Upper lobe of right lung (tissue), 1 donor: ENCODE measurements around the gene NHSL1. TPM values are rescaled to one million over a fixed set of nuclear protein-coding genes. Genes with fewer than 3 reads are reported as not detected.

ENCODE experiments used
- ATAC-seq: fragments of 200-7000 bp; cut with Tn5 transposase; one replicate; pipeline ENCODE4 v1.9.1; 2020; ENCODE audit warnings: mild to moderate bottlenecking, moderate library complexity
- DNase-seq: peaks from one replicate; pipeline ENCODE4 v3.0.0-alpha.2; 2020
- H3K27ac ChIP-seq: fragments of 200-600 bp; one replicate; pipeline ENCODE4 v1.8.0; 2022
- H3K27me3 ChIP-seq: fragments of 200-600 bp; one replicate; pipeline ENCODE4 v1.8.0; 2022; ENCODE audit warnings: mild to moderate bottlenecking
- H3K36me3 ChIP-seq: fragments of 200-600 bp; one replicate; pipeline ENCODE4 v1.8.0; 2022
- H3K4me1 ChIP-seq: fragments of 200-600 bp; one replicate; pipeline ENCODE4 v1.8.0; 2022
- H3K4me3 ChIP-seq: fragments of 200-600 bp; one replicate; pipeline ENCODE4 v1.8.0; 2022; ENCODE audit warnings: mild to moderate bottlenecking
- H3K9me3 ChIP-seq: fragments of 200-600 bp; one replicate; pipeline ENCODE4 v1.8.0; 2022
- CTCF ChIP-seq: fragments of 200-600 bp; IDR thresholded peaks from one replicate; pipeline ENCODE4 v1.8.0; 2022; ENCODE audit warnings: antibody characterized with exemption
- intact Hi-C: fragments of 100-400 bp; cut with DNase I; formaldehyde crosslinking; loops from one replicate; pipeline ENCODE4 v1.11.0; 2022
- microRNA-seq: library from miRNA; unstranded; fragments of <30 nt; microRNA quantifications from one replicate; pipeline ENCODE4 v1.2.0, GENCODE V29; 2020; ENCODE audit warnings: borderline microRNAs expressed
- total RNA-seq: library from RNA; stranded (reverse); fragmentation: NEBNext Ultra II Directional; extraction: Animal tissue kit (Norgen Biotek cat#: 25700); gene quantifications from one replicate; pipeline ENCODE4 v1.2.1, GENCODE V29; 2021
- donor health status: DM: no; HTN: yes; CAD: no; lungs with severe emphysema.

Gene NHSL1
- total RNA-seq, 1 donor from 2014 or later = 69.5 TPM

GRCh38 chr6:138377844-138378243 lies 121.5 kb downstream of the NHSL1 start, which contains the start of gene SMIM28:
SMIM28 (plus strand) TSS chr6:138377905; CDS start chr6:138378073, 168 bp downstream.
- H3K9me3 ChIP-seq = no peaks in the 10 kb centered on the region
- DNase-seq = no peak
- H3K4me1 ChIP-seq = no peaks in the 10 kb centered on the region
- H3K27me3 ChIP-seq = no peaks in the 10 kb centered on the region
- no peak for TF ChIP-seq CTCF
- intact Hi-C loops = no loop called here
- H3K36me3 ChIP-seq = no peaks in the 10 kb centered on the region
- H3K4me3 ChIP-seq = no peak within 1 kb of the TSS
- H3K27ac ChIP-seq = no peak within 1 kb of the TSS
- ATAC-seq = no peak

GRCh38 chr6:138377042-138377441 lies 122.3 kb downstream of the NHSL1 start:
- H3K9me3 ChIP-seq = no peaks in the 10 kb centered on the region
- no peak overlapping the region for H3K4me3 ChIP-seq
- no peak for ATAC-seq
- no peak overlapping the region for H3K27ac ChIP-seq
- H3K4me1 ChIP-seq = no peaks in the 10 kb centered on the region
- H3K36me3 ChIP-seq = no peaks in the 10 kb centered on the region
- TF ChIP-seq CTCF = no peak
- no peak for DNase-seq
- intact Hi-C loops = no loop called here
- H3K27me3 ChIP-seq = no peaks in the 10 kb centered on the region

GRCh38 chr6:138374815-138375214 lies 124.5 kb downstream of the NHSL1 start:
- ATAC-seq (no peak), DNase-seq (no peak)
- H3K9me3 ChIP-seq = no peaks in the 10 kb centered on the region
- H3K4me1 ChIP-seq = no peaks in the 10 kb centered on the region
- H3K27ac ChIP-seq = no peak overlapping the region
- no peaks in the 10 kb centered on the region for H3K27me3 ChIP-seq
- H3K4me3 ChIP-seq = no peak overlapping the region
- intact Hi-C loops = no loop called here
- TF ChIP-seq CTCF = no peak
- H3K36me3 ChIP-seq = no peaks in the 10 kb centered on the region

GRCh38 chr6:138374230-138374629 lies 125.1 kb downstream of the NHSL1 start:
- intact Hi-C loops = no loop called here
- Histone ChIP-seq H3K9me3 (no peaks in the 10 kb centered on the region), H3K27ac (no peak overlapping the region), H3K4me3 (no peak overlapping the region), H3K36me3 (no peaks in the 10 kb centered on the region), H3K27me3 (no peaks in the 10 kb centered on the region), H3K4me1 (no peaks in the 10 kb centered on the region)
- ATAC-seq = no peak
- TF ChIP-seq CTCF = no peak
- no peak for DNase-seq

- no peaks in the 10 kb centered on the region for H3K36me3 ChIP-seq
- H3K4me3 ChIP-seq = no peak overlapping the region
- no peaks in the 10 kb centered on the region for H3K27me3 ChIP-seq
- no peak overlapping the region for H3K27ac ChIP-seq
- DNase-seq (no peak), ATAC-seq (no peak)
- no peaks in the 10 kb centered on the region for H3K4me1 ChIP-seq
- intact Hi-C loops = no loop called here
- TF ChIP-seq CTCF = no peak
- H3K9me3 ChIP-seq = no peaks in the 10 kb centered on the region
These were observed 126.4 kb downstream of the NHSL1 start for GRCh38 chr6:138372711-138373463.

Small RNA genes within 50 kb of the gene (microRNA-seq; reads per million reads assigned to microRNA genes)
- 0.83 reads per million for gene MIR3145

Other genes starting within 250 kb of the NHSL1 start
- gene SMIM28, start 121.6 kb downstream of the NHSL1 start, total RNA-seq = not detected
- gene HEBP2, start 95.3 kb downstream of the NHSL1 start, total RNA-seq = 41.9 TPM